ENCODE measurements around the gene TPPP3. TPM values are rescaled to one million over a fixed set of nuclear protein-coding genes. Genes with fewer than 3 reads are reported as not detected.
"Not testable (repeated sequence)": the region's sequence is repeated elsewhere in the genome, so short reads cannot be mapped to it uniquely, and the experiment has no call there.

TPPP3 gene
- polyA plus RNA-seq, 3 donors = 63.1 to 123 (median 78.6) TPM

- DNase-seq = no peak
- H3K4me3 Mint-ChIP-seq = no peak overlapping the region
- Histone ChIP-seq H4K20me1 (ENCODE audit: insufficient read depth, low read length) (no peaks in the 10 kb centered on the region), H3K27me3 (ENCODE audit: control insufficient read depth in 2 of 2, insufficient read depth in 2 of 2, low read length in 2 of 2) (no peaks in the 10 kb centered on the region), H3K9me3 (replicated peaks in 1 of 2; ENCODE audit: control insufficient read depth in 1 of 2, insufficient read depth in 1 of 2, low read length in 2 of 2) (no peaks in the 10 kb centered on the region), H2AFZ (ENCODE audit: insufficient read depth, low read depth, low read length, poor library complexity, severe bottlenecking) (no peak overlapping the region), H3K4me3 (replicated peaks in 1 of 3; ENCODE audit: low read depth in 2 of 3, low read length in 3 of 3) (no peak overlapping the region), H3K27ac (ENCODE audit: low read depth in 1 of 2, low read length in 2 of 2) (no peak overlapping the region), H3K9ac (ENCODE audit: insufficient read depth, low read length, poor library complexity, severe bottlenecking) (no peak overlapping the region), H3K36me3 (replicated peaks in 1 of 2; ENCODE audit: control insufficient read depth in 1 of 2, insufficient read depth in 2 of 2, low read length in 2 of 2) (no peaks in the 10 kb centered on the region), H3K4me2 (replicated peaks; ENCODE audit: extremely low read depth, low read length, poor library complexity, severe bottlenecking) (no peak overlapping the region), H3K79me2 (ENCODE audit: insufficient read depth, low read length) (no peaks in the 10 kb centered on the region), H3K4me1 (ENCODE audit: control insufficient read depth in 1 of 2, insufficient read depth in 2 of 2, low read length in 2 of 2) (no peaks in the 10 kb centered on the region)
- TF ChIP-seq CTCF (IDR thresholded peaks at IDR 0.05) = no peak
- peaks cover 4% of the 10 kb centered on the region for H3K4me1 Mint-ChIP-seq
- peaks cover 2 to 3% (median 3%) of the 10 kb centered on the region in 3 donors for H3K27me3 Mint-ChIP-seq (ENCODE audit: low read depth in 3 of 3)
- no peak overlapping the region for H3K27ac Mint-ChIP-seq
- WGBS (ENCODE audit: insufficient coverage) = 66% methylated on average over 3 of the region's 4 CpGs
- intact Hi-C loops (cut with micrococcal nuclease) = loop anchor here in 1 of 2 donors (10.0 kb wide), 1 partner anchor 47 kb away; no protein-coding TSS in a partner anchor
- no peaks in the 10 kb centered on the region for H3K36me3 Mint-ChIP-seq
- H3K9me3 Mint-ChIP-seq = no peaks in the 10 kb centered on the region
Observed at GRCh38 chr16:67357561-67357960, 35.7 kb downstream of the TPPP3 start.

- Mint-ChIP-seq H3K4me1 (peaks cover 4% of the 10 kb centered on the region), H3K27me3 (ENCODE audit: low read depth in 3 of 3) (peaks cover 2 to 3% (median 3%) of the 10 kb centered on the region in 3 donors), H3K9me3 (no peaks in the 10 kb centered on the region), H3K4me3 (no peak overlapping the region), H3K36me3 (no peaks in the 10 kb centered on the region), H3K27ac (no peak overlapping the region)
- Histone ChIP-seq H3K27me3 (ENCODE audit: control insufficient read depth in 2 of 2, insufficient read depth in 2 of 2, low read length in 2 of 2) (no peaks in the 10 kb centered on the region), H3K4me3 (replicated peaks in 1 of 3; ENCODE audit: low read depth in 2 of 3, low read length in 3 of 3) (no peak overlapping the region), H4K20me1 (ENCODE audit: insufficient read depth, low read length) (no peaks in the 10 kb centered on the region), H3K4me2 (replicated peaks; ENCODE audit: extremely low read depth, low read length, poor library complexity, severe bottlenecking) (no peak overlapping the region), H3K79me2 (ENCODE audit: insufficient read depth, low read length) (no peaks in the 10 kb centered on the region), H3K4me1 (ENCODE audit: control insufficient read depth in 1 of 2, insufficient read depth in 2 of 2, low read length in 2 of 2) (no peaks in the 10 kb centered on the region), H3K9ac (ENCODE audit: insufficient read depth, low read length, poor library complexity, severe bottlenecking) (no peak overlapping the region), H3K36me3 (replicated peaks in 1 of 2; ENCODE audit: control insufficient read depth in 1 of 2, insufficient read depth in 2 of 2, low read length in 2 of 2) (no peaks in the 10 kb centered on the region), H3K27ac (ENCODE audit: low read depth in 1 of 2, low read length in 2 of 2) (no peak overlapping the region), H2AFZ (ENCODE audit: insufficient read depth, low read depth, low read length, poor library complexity, severe bottlenecking) (no peak overlapping the region), H3K9me3 (replicated peaks in 1 of 2; ENCODE audit: control insufficient read depth in 1 of 2, insufficient read depth in 1 of 2, low read length in 2 of 2) (no peaks in the 10 kb centered on the region)
- 100% methylated on average over 2 of the region's 3 CpGs for WGBS (ENCODE audit: insufficient coverage)
- TF ChIP-seq CTCF (IDR thresholded peaks at IDR 0.05) = no peak
- DNase-seq = no peak
- intact Hi-C loops (cut with micrococcal nuclease) = loop anchor here in 1 of 2 donors (10.0 kb wide), 1 partner anchor 48 kb away; no protein-coding TSS in a partner anchor
Observed at GRCh38 chr16:67356396-67356795, 36.9 kb downstream of the TPPP3 start.

- H3K9me3 Mint-ChIP-seq, H3K27ac Mint-ChIP-seq: not testable (repeated sequence)
Observed at GRCh38 chr16:67352463-67352862, 40.8 kb downstream of the TPPP3 start.

More at GRCh38 chr16:67352463-67352862, 40.8 kb downstream of the TPPP3 start:
- H3K4me1 Mint-ChIP-seq; H2AFZ ChIP-seq (ENCODE audit: insufficient read depth, low read depth, low read length, poor library complexity, severe bottlenecking); H3K4me2 ChIP-seq (replicated peaks; ENCODE audit: extremely low read depth, low read length, poor library complexity, severe bottlenecking); H3K9me3 ChIP-seq (replicated peaks in 1 of 2; ENCODE audit: control insufficient read depth in 1 of 2, insufficient read depth in 1 of 2, low read length in 2 of 2); H3K79me2 ChIP-seq (ENCODE audit: insufficient read depth, low read length); H3K36me3 Mint-ChIP-seq; H3K27ac ChIP-seq (ENCODE audit: low read depth in 1 of 2, low read length in 2 of 2); H3K36me3 ChIP-seq (replicated peaks in 1 of 2; ENCODE audit: control insufficient read depth in 1 of 2, insufficient read depth in 2 of 2, low read length in 2 of 2); H3K4me1 ChIP-seq (ENCODE audit: control insufficient read depth in 1 of 2, insufficient read depth in 2 of 2, low read length in 2 of 2); H3K27me3 ChIP-seq (ENCODE audit: control insufficient read depth in 2 of 2, insufficient read depth in 2 of 2, low read length in 2 of 2); H3K27me3 Mint-ChIP-seq (ENCODE audit: low read depth in 3 of 3); H3K9ac ChIP-seq (ENCODE audit: insufficient read depth, low read length, poor library complexity, severe bottlenecking); DNase-seq; H4K20me1 ChIP-seq (ENCODE audit: insufficient read depth, low read length); H3K4me3 ChIP-seq (replicated peaks in 1 of 3; ENCODE audit: low read depth in 2 of 3, low read length in 3 of 3); H3K4me3 Mint-ChIP-seq: not testable (repeated sequence)
- no CpG with 5 or more reads among the region's 3 CpGs for WGBS (ENCODE audit: insufficient coverage)
- intact Hi-C loops (cut with micrococcal nuclease) = loop anchor here in 1 of 2 donors (10.0 kb wide), 1 partner anchor 52 kb away; no protein-coding TSS in a partner anchor
